Measurements from ENCODE around the gene TRIM72.
"Not testable (repeated sequence)": the region's sequence is repeated elsewhere in the genome, so short reads cannot be mapped to it uniquely, and the experiment has no call there.

The TRIM72 gene

DNA sequence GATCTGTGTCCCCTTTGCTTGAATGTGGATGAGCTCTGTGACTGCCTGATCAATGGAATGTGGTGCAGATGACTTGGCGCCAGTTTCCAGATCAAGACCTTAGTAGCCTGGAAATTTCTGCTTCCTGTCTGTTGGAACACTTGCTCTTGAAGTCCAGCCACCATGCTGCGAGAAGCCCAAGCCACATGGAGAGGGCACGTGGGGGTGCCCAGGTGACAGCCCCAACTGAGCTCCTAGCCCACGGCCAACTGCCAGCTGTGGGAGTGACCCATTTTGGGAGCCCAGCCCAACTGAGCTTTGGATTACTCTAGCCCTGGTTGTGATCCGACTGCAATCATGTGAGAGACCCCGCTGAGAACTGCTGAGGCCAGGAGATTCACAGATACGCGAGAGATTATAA, 42.5 kb downstream of the TRIM72 start:
- H3K27me3 ChIP-seq (ENCODE audit: control insufficient read depth in 1 of 2, insufficient read depth in 2 of 2, low read length in 2 of 2): no peaks in the 10 kb centered on the region
- no peak overlapping the region for H3K9ac ChIP-seq (ENCODE audit: low read depth in 1 of 2, low read length in 2 of 2)
- H3K9me3 ChIP-seq (ENCODE audit: control insufficient read depth in 1 of 2, low read length in 2 of 2): no peaks in the 10 kb centered on the region
- H3K27ac ChIP-seq (ENCODE audit: low read depth, low read length): no peak overlapping the region
- H3K36me3 ChIP-seq (ENCODE audit: control insufficient read depth in 1 of 2, insufficient read depth in 2 of 2, low read length in 2 of 2): no peaks in the 10 kb centered on the region
- H3K4me3 ChIP-seq (ENCODE audit: low read depth in 1 of 2, low read length in 2 of 2): no peak overlapping the region
- no peaks in the 10 kb centered on the region for H3K4me1 ChIP-seq (ENCODE audit: control insufficient read depth in 1 of 2, insufficient read depth in 2 of 2, low read length in 2 of 2)

DNA sequence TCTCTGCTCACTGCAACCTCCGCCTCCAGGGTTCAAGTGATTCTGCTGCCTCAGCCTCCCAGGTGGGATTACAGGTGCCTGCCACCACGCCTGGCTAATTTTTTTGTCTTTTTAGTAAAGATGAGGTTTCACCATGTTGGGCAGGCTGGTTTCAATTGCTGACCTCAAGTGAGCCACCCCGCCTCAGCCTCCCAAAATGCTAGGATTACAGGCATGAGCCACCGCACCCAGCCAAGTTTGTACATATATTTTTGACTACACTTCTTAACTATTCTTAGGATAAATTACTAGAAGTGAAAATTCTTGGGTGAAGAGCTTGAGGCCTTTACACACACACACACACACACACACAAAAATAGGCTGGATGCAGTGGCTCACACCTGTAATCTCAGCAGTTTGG, 44.4 kb downstream of the TRIM72 start:
- Histone ChIP-seq H3K27me3 (ENCODE audit: control insufficient read depth in 1 of 2, insufficient read depth in 2 of 2, low read length in 2 of 2) (no peaks in the 10 kb centered on the region), H3K36me3 (ENCODE audit: control insufficient read depth in 1 of 2, insufficient read depth in 2 of 2, low read length in 2 of 2) (no peaks in the 10 kb centered on the region), H3K4me3 (ENCODE audit: low read depth in 1 of 2, low read length in 2 of 2) (no peak overlapping the region), H3K27ac (ENCODE audit: low read depth, low read length) (no peak overlapping the region), H3K9ac (ENCODE audit: low read depth in 1 of 2, low read length in 2 of 2) (no peak overlapping the region), H3K4me1 (ENCODE audit: control insufficient read depth in 1 of 2, insufficient read depth in 2 of 2, low read length in 2 of 2) (no peaks in the 10 kb centered on the region), H3K9me3 (ENCODE audit: control insufficient read depth in 1 of 2, low read length in 2 of 2) (no peaks in the 10 kb centered on the region)

DNA sequence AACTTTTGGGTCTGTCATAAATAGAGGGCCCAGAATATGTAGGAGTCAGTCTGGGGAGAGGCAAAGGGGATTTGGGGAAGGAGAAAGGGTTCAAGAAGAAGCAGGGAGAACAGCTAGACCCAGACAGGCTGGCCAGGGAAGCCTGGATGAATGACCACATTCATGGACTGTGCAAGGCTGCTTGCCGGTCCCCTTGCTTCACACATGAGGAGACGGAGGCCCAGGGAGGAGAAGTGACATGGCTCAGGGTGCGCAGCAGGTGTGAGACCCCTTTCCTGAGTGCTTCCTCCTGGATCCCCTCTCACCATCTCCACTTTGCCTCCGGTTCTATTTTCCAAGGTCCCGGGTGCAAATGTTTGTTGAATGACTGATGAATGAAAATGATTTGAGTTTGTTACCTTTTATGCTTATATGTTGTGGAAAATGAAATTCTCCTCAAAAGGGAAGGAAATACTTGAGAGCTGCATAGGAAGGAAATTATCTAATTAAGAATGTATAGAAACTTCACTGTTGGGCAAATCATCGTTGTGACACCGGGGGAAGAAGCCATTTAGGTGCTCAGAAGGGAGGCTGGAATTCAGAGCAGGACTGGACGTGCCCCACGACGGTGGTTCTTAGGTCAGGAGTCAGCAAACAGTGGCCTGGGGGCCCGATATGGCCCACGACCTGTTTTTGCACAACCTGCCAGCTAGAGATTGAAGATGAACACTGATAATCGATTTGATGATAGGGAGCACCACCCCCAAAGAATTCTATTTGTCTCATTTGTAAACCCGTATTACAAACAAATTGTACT, 46.4 kb downstream of the TRIM72 start:
- Histone ChIP-seq H3K9ac (ENCODE audit: low read depth in 1 of 2, low read length in 2 of 2) (no peak overlapping the region), H3K9me3 (ENCODE audit: control insufficient read depth in 1 of 2, low read length in 2 of 2) (no peaks in the 10 kb centered on the region), H3K36me3 (ENCODE audit: control insufficient read depth in 1 of 2, insufficient read depth in 2 of 2, low read length in 2 of 2) (no peaks in the 10 kb centered on the region), H3K4me3 (ENCODE audit: low read depth in 1 of 2, low read length in 2 of 2) (peak overlapping the region; percentile 19 to 48), H3K27me3 (ENCODE audit: control insufficient read depth in 1 of 2, insufficient read depth in 2 of 2, low read length in 2 of 2) (no peaks in the 10 kb centered on the region), H3K4me1 (ENCODE audit: control insufficient read depth in 1 of 2, insufficient read depth in 2 of 2, low read length in 2 of 2) (peaks cover 0 to 2% of the 10 kb centered on the region in 2 donors), H3K27ac (ENCODE audit: low read depth, low read length) (no peak overlapping the region)

DNA sequence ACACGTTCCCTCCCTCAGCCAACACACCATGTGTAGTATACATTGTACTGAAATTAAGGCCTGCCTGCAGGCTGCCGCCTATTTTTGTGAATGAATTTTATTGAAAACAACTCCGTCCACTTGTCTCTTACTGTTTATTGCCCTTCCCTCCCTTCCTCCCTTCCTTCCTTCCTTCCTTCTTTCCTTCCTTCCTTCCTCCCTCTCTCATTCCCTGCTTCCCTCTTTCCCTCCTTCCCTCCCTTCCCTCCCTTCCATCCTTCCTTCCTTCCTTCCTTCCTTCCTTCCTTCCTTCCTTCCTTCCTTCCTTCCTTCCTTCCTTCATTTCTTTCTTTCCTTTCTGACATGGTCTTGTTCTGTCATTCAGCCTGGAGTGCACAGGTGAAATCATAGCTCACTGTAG, 48.2 kb downstream of the TRIM72 start:
- H3K27ac ChIP-seq (ENCODE audit: low read depth, low read length): no peak overlapping the region
- no peaks in the 10 kb centered on the region for H3K9me3 ChIP-seq (ENCODE audit: control insufficient read depth in 1 of 2, low read length in 2 of 2)
- no peaks in the 10 kb centered on the region for H3K36me3 ChIP-seq (ENCODE audit: control insufficient read depth in 1 of 2, insufficient read depth in 2 of 2, low read length in 2 of 2)
- peaks cover 0 to 6% of the 10 kb centered on the region in 2 donors for H3K4me1 ChIP-seq (ENCODE audit: control insufficient read depth in 1 of 2, insufficient read depth in 2 of 2, low read length in 2 of 2)
- no peaks in the 10 kb centered on the region for H3K27me3 ChIP-seq (ENCODE audit: control insufficient read depth in 1 of 2, insufficient read depth in 2 of 2, low read length in 2 of 2)
- no peak overlapping the region for H3K4me3 ChIP-seq (ENCODE audit: low read depth in 1 of 2, low read length in 2 of 2)
- H3K9ac ChIP-seq (ENCODE audit: low read depth in 1 of 2, low read length in 2 of 2): no peak overlapping the region

DNA sequence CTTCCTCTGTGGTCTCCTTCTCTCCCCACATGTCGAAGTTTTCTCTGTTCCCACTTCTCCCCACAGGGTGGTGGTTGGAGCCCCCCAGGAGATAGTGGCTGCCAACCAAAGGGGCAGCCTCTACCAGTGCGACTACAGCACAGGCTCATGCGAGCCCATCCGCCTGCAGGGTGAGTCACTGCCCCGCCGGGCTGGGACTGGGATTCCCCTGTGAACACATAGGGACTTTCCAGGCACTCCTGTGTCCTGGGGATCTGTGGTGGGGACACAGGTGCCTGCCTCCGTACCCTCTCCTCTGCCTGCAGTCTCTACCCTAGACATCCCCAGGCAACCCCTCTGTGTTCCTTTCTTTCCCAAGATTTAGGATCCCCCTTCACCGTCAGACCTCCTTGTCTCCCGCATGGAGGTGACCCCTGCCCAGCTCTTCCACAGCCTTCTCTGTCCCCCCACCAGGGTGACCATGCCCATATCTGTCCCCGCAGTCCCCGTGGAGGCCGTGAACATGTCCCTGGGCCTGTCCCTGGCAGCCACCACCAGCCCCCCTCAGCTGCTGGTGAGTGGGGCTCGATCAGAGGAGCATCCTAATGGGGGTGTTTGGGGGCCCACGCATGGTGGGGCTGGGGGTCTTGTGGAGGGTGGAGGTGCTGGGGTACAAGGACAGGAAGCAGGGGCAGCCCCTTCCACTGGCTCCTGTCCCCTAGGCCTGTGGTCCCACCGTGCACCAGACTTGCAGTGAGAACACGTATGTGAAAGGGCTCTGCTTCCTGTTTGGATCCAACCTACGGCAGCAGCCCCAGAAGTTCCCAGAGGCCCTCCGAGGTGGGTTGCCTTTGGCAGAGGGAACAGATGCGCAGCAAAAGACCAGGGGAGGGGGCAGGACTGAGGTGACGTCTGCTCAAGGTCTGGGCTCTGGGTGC, 51.7 kb downstream of the TRIM72 start:
- H3K27me3 ChIP-seq (ENCODE audit: control insufficient read depth in 1 of 2, insufficient read depth in 2 of 2, low read length in 2 of 2): peaks cover 0 to 2% of the 10 kb centered on the region in 2 donors
- H3K9ac ChIP-seq (ENCODE audit: low read depth in 1 of 2, low read length in 2 of 2): no peak overlapping the region
- no peaks in the 10 kb centered on the region for H3K9me3 ChIP-seq (ENCODE audit: control insufficient read depth in 1 of 2, low read length in 2 of 2)
- H3K4me3 ChIP-seq (ENCODE audit: low read depth in 1 of 2, low read length in 2 of 2): no peak overlapping the region
- no peak overlapping the region for H3K27ac ChIP-seq (ENCODE audit: low read depth, low read length)
- H3K36me3 ChIP-seq (ENCODE audit: control insufficient read depth in 1 of 2, insufficient read depth in 2 of 2, low read length in 2 of 2): no peaks in the 10 kb centered on the region
- H3K4me1 ChIP-seq (ENCODE audit: control insufficient read depth in 1 of 2, insufficient read depth in 2 of 2, low read length in 2 of 2): peaks cover 0 to 6% of the 10 kb centered on the region in 2 donors

DNA sequence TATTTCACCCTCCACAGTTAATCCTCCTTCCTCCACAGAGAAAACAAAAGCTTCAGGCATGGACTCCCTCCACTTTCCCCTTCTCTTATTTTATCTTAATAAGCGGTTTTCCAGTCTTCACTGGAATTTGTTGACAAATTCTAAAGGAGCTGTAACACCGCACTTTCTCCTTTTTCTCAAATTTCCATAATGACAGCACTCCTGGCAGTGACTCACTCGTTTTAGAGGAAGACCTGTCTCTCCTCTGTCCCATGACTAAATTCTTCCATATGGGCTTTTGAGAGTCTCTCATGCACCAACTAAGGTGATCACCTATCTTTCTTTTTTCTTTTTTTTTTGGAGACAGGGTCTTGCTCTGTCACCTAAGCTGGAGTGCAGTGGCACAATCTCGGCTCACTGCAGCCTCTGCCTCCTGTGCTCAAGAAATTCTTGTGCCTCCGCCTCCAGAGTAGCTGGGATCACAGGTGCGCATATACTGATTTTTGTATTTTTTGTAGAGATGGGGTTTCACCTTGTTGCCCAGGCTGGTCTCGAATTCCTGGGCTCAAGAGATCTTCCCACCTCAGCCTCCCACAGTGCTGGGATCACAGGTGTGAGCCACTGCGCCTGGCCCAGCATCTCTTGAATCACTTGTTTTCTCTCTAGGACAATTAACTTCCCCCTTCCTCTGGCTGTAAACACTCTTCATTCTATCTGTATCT, 53.6 kb downstream of the TRIM72 start:
- Histone ChIP-seq H3K36me3 (ENCODE audit: control insufficient read depth in 1 of 2, insufficient read depth in 2 of 2, low read length in 2 of 2) (no peaks in the 10 kb centered on the region), H3K27ac (ENCODE audit: low read depth, low read length) (no peak overlapping the region), H3K9ac (ENCODE audit: low read depth in 1 of 2, low read length in 2 of 2) (no peak overlapping the region), H3K4me3 (ENCODE audit: low read depth in 1 of 2, low read length in 2 of 2) (no peak overlapping the region), H3K4me1 (ENCODE audit: control insufficient read depth in 1 of 2, insufficient read depth in 2 of 2, low read length in 2 of 2) (peaks cover 0 to 6% of the 10 kb centered on the region in 2 donors), H3K9me3 (ENCODE audit: control insufficient read depth in 1 of 2, low read length in 2 of 2) (no peaks in the 10 kb centered on the region), H3K27me3 (ENCODE audit: control insufficient read depth in 1 of 2, insufficient read depth in 2 of 2, low read length in 2 of 2) (peaks cover 0 to 2% of the 10 kb centered on the region in 2 donors)

DNA sequence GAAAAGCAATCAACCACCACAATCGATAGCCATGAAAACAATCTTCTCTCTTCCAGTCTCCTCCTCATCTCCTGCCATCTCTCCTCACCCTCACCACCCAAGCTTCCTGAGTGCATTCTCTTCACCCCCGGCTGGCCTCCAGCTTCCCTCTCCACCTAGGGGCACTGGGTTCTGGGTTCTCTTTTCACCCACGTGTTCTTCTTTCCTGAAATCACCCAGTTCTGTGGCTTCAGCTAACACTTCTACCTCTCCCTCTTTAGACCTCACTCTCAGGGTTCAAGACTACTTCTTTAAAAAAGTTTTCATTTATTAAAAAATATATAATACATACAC, 54.1 kb downstream of the TRIM72 start:
- Histone ChIP-seq H3K9me3 (ENCODE audit: control insufficient read depth in 1 of 2, low read length in 2 of 2) (no peaks in the 10 kb centered on the region), H3K4me3 (ENCODE audit: low read depth in 1 of 2, low read length in 2 of 2) (no peak overlapping the region), H3K27me3 (ENCODE audit: control insufficient read depth in 1 of 2, insufficient read depth in 2 of 2, low read length in 2 of 2) (peaks cover 0 to 2% of the 10 kb centered on the region in 2 donors), H3K4me1 (ENCODE audit: control insufficient read depth in 1 of 2, insufficient read depth in 2 of 2, low read length in 2 of 2) (peaks cover 0 to 6% of the 10 kb centered on the region in 2 donors), H3K9ac (ENCODE audit: low read depth in 1 of 2, low read length in 2 of 2) (no peak overlapping the region), H3K36me3 (ENCODE audit: control insufficient read depth in 1 of 2, insufficient read depth in 2 of 2, low read length in 2 of 2) (no peaks in the 10 kb centered on the region), H3K27ac (ENCODE audit: low read depth, low read length) (no peak overlapping the region)

DNA sequence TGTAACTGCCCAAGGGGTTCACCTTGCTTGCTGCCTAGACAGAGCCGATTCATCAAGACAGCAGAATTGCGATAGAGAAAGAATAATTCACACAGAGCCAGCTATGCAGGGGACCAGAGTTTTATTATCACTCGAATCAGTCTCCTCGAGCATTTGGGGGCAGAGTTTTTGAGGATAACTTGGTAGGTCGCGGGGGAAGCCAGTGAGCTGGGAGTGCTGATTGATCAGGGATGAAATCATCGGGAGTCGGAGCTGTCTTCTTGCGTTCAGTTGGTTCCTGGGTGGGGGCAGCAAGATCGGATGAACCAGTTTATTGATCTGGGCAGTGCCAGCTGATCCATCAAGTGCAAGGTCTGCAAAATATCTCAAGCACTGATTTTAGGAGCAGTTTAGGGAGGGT, 55.0 kb downstream of the TRIM72 start:
- H3K27me3 ChIP-seq (ENCODE audit: control insufficient read depth in 1 of 2, insufficient read depth in 2 of 2, low read length in 2 of 2): peaks cover 0 to 2% of the 10 kb centered on the region in 2 donors
- no peaks in the 10 kb centered on the region for H3K36me3 ChIP-seq (ENCODE audit: control insufficient read depth in 1 of 2, insufficient read depth in 2 of 2, low read length in 2 of 2)
- no peak overlapping the region for H3K4me3 ChIP-seq (ENCODE audit: low read depth in 1 of 2, low read length in 2 of 2)
- no peak overlapping the region for H3K27ac ChIP-seq (ENCODE audit: low read depth, low read length)
- H3K9me3 ChIP-seq (ENCODE audit: control insufficient read depth in 1 of 2, low read length in 2 of 2): no peaks in the 10 kb centered on the region
- no peak overlapping the region for H3K9ac ChIP-seq (ENCODE audit: low read depth in 1 of 2, low read length in 2 of 2)
- H3K4me1 ChIP-seq (ENCODE audit: control insufficient read depth in 1 of 2, insufficient read depth in 2 of 2, low read length in 2 of 2): peaks cover 0 to 6% of the 10 kb centered on the region in 2 donors

DNA sequence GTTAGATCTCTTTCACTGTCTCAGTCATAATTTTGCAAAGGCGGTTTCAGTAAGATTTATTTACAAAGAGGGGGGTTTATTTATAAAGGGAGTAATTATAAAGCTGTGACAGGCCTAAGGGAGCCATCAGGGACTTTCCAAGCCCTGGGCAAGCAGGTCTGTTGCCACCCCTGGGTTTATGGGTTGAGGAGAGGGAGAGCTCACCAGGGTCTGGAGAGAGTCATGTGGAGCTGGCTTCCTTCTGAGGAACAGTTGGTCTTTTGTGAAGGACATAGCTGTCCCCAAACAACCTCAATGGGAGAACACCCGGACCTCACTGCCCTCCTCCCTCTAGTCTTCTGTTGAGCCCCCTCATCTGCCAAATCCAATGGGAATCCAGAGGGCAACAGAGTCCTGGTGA, 55.6 kb downstream of the TRIM72 start:
- Histone ChIP-seq H3K4me1 (ENCODE audit: control insufficient read depth in 1 of 2, insufficient read depth in 2 of 2, low read length in 2 of 2) (peaks cover 0 to 6% of the 10 kb centered on the region in 2 donors), H3K9ac (ENCODE audit: low read depth in 1 of 2, low read length in 2 of 2) (no peak overlapping the region), H3K36me3 (ENCODE audit: control insufficient read depth in 1 of 2, insufficient read depth in 2 of 2, low read length in 2 of 2) (no peaks in the 10 kb centered on the region), H3K27me3 (ENCODE audit: control insufficient read depth in 1 of 2, insufficient read depth in 2 of 2, low read length in 2 of 2) (peaks cover 0 to 2% of the 10 kb centered on the region in 2 donors), H3K27ac (ENCODE audit: low read depth, low read length) (no peak overlapping the region), H3K9me3 (ENCODE audit: control insufficient read depth in 1 of 2, low read length in 2 of 2) (no peaks in the 10 kb centered on the region), H3K4me3 (ENCODE audit: low read depth in 1 of 2, low read length in 2 of 2) (no peak overlapping the region)

DNA sequence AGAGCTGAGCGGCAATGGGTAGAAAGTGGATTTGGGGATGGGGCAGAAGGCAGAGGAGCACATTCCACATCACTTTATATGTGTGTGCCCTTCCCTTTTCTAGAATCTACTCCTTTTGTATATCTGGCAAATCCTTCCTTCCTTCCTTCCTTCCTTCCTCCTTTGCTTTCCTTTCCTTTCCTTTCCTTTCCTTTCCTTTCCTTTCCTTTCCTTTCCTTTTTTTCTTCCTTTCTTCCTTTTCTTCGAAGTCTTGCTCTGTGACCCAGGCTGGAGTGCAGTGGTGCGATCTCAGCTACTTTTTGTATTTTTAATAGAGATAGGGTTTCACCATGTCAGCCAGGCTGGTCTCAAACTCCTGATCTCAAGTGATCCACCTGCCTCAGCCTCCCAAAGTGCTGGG, 56.1 kb downstream of the TRIM72 start:
- H3K36me3 ChIP-seq (ENCODE audit: control insufficient read depth in 1 of 2, insufficient read depth in 2 of 2, low read length in 2 of 2); H3K9me3 ChIP-seq (ENCODE audit: control insufficient read depth in 1 of 2, low read length in 2 of 2); H3K9ac ChIP-seq (ENCODE audit: low read depth in 1 of 2, low read length in 2 of 2); H3K27me3 ChIP-seq (ENCODE audit: control insufficient read depth in 1 of 2, insufficient read depth in 2 of 2, low read length in 2 of 2); H3K4me1 ChIP-seq (ENCODE audit: control insufficient read depth in 1 of 2, insufficient read depth in 2 of 2, low read length in 2 of 2); H3K27ac ChIP-seq (ENCODE audit: low read depth, low read length); H3K4me3 ChIP-seq (ENCODE audit: low read depth in 1 of 2, low read length in 2 of 2): not testable (repeated sequence)
